Measurements from ENCODE around the gene BCAS3.

Gene BCAS3

DNA sequence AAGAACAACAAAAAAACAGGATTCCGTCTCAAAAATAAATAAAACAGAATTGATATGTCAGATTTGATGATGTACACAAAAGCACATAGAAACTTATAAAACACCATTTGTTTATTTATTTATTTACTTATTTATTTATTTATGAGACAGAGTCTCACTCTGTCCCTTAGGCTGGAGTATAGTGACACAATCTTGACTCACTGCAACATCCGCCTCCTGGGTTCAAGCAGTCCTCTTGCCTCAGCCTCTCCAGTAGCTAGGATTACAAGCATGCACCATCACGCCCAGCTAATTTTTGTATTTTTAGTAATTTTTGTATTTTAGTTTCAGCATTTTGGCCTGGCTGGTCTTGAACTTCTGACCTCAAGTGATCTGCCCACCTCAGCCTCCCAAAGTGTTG lies 21.4 kb downstream of the BCAS3 start:
- TF ChIP-seq, protein P1, sequence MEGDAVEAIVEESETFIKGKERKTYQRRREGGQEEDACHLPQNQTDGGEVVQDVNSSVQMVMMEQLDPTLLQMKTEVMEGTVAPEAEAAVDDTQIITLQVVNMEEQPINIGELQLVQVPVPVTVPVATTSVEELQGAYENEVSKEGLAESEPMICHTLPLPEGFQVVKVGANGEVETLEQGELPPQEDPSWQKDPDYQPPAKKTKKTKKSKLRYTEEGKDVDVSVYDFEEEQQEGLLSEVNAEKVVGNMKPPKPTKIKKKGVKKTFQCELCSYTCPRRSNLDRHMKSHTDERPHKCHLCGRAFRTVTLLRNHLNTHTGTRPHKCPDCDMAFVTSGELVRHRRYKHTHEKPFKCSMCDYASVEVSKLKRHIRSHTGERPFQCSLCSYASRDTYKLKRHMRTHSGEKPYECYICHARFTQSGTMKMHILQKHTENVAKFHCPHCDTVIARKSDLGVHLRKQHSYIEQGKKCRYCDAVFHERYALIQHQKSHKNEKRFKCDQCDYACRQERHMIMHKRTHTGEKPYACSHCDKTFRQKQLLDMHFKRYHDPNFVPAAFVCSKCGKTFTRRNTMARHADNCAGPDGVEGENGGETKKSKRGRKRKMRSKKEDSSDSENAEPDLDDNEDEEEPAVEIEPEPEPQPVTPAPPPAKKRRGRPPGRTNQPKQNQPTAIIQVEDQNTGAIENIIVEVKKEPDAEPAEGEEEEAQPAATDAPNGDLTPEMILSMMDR (IDR thresholded peaks at IDR 0.05): no peak
- no peak overlapping the region for H3K27ac ChIP-seq
- no peak for DNase-seq (ENCODE audit: low spot score)
- H3K4me3 ChIP-seq: no peak overlapping the region

DNA sequence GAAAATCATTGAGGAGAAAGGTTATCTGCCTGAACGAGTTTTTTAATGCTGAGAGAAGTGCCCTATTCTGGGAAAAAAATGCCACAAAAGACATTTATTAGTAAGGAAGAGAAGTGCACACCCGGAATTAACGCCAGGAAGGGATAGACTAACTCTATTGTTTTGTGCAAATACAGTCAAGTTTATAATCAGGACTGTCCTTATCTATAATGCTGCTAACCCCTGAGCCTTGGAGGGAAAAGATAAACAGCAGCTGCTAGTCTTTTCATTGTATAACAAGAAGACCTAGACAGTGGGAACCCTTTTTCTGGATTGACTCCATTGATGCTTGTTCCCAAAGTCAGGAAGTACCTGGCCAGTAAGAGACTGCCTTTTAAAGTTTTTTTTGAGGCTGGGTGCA lies 26.5 kb downstream of the BCAS3 start:
- Histone ChIP-seq H3K4me3 (no peak overlapping the region), H3K27ac (no peak overlapping the region)
- DNase-seq (ENCODE audit: low spot score): no peak
- TF ChIP-seq, protein P1 (IDR thresholded peaks at IDR 0.05): no peak

DNA sequence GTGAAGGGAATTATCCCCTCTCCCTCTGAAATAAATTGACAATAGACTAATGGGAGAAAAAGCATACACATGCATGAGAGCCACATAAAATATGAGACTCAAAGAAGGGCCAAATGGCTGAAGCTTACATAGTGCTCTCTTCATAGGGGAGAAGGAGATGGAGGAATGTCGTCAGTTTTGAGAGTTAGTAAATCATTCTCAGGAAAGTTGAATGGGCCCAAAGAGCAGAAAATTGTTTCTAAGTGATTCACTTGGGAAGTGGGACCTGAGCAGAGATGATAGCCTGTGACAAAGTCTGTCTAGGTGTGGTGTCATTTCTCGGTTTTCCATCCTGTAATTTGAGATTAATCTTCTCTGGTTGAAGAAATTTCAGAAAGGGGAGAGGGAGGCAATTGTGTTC lies 35.0 kb downstream of the BCAS3 start:
- TF ChIP-seq, protein P1 (IDR thresholded peaks at IDR 0.05): no peak
- no peak for DNase-seq (ENCODE audit: low spot score)
- Histone ChIP-seq H3K4me3 (no peak overlapping the region), H3K27ac (no peak overlapping the region)

DNA sequence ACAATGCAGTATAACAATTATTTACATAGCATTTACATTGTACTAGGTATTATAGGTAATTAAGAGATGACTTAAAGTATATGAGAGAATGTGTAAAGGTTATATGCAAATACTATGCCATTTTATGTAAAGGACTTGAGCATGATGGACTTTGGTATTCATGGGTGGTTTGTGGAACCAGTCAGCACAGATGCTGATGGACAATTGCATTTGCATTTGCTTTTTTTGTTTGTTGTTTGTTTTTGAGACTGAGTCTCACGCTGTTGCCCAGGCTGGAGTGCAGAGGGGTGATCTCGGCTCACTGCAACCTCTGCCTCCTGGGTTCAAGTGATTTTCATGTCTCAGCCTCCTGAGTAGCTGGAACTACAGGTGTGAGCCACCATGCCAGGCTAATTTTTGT lies 36.0 kb downstream of the BCAS3 start:
- TF ChIP-seq, protein P1 (IDR thresholded peaks at IDR 0.05): no peak
- Histone ChIP-seq H3K4me3 (no peak overlapping the region), H3K27ac (no peak overlapping the region)
- DNase-seq (ENCODE audit: low spot score): no peak

DNA sequence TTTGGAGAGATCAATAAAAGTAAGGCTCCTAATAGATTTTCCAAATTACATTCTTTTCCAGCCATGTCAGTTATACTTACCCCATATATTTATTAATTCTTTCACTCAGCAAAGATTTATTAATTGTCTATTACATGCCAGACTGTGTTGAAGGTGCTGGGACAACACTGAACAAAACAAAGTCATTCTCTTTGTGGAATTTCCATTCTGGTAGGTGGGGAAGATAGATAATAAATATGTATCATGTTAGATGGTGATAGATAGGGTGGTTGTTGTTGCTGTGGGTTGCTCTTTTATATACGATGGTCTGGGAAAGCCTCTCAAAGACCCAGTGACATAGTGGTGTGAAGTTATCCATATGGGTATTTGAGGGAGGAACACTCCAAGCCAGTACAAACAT lies 39.1 kb downstream of the BCAS3 start:
- H3K4me3 ChIP-seq: no peak overlapping the region
- TF ChIP-seq, protein P1 (IDR thresholded peaks at IDR 0.05): no peak
- no peak for DNase-seq (ENCODE audit: low spot score)
- no peak overlapping the region for H3K27ac ChIP-seq

DNA sequence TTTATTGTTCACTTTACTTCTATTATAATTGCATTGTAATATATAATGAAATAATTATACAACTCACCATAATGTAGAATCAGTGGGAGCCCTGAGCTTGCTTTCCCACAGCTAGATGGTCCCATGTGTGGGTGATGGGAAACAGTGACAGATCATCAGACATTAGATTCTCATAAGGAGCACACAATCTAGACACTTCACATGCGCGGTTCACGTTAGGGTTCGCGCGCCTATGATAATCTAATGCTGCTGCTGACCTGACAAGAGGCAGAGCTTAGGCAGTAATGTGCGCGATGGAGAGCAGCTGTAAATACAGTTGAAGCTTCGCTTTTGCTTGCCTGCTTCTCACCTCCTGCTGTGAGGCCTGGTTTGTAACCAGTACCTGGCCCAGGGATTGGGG lies 40.2 kb downstream of the BCAS3 start:
- Histone ChIP-seq H3K4me3 (no peak overlapping the region), H3K27ac (no peak overlapping the region)
- TF ChIP-seq, protein P1 (IDR thresholded peaks at IDR 0.05): no peak
- DNase-seq (ENCODE audit: low spot score): no peak

DNA sequence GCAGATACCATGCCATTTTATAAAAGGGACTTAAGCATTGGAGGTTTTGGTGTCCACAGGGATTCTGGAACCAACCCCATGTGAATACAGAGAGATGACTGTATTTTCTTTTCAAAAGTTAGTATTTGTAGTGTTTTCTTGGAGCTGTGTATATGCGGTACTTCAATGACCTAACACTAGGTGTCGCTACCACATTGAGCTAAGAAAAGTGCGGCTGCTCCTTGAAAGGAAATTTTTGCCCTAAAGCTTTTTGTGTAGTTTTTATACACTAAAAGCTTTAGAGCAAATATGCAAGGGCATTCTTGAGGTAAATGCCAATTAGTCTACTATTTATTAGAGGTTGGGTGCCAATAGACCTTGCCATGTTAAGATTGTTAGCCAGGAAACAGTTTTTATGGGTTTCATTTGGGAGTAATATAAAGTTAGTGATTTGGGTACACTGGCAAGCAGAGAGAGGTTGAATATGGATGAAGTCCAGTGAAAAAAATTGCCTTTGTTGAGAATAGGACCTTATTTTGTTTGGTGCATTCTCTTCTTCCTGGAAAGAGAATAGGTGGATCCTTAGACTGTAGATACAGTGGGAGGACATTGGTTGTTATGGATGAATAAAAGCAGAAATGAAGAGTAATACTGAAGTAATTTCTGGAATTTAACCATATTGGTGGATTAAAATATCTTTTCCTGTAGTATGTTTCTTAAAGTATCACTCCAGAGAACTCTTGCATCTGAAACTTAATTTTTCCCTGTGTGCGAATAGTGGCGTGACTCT lies 43.3 kb downstream of the BCAS3 start:
- Histone ChIP-seq H3K4me3 (no peak overlapping the region), H3K27ac (no peak overlapping the region)
- TF ChIP-seq, protein P1 (IDR thresholded peaks at IDR 0.05): peak; percentile 78
- no peak for DNase-seq (ENCODE audit: low spot score)
